Mononuclear cell (primary cell): ENCODE data around the gene ANO6. TPM values are rescaled to one million over a fixed set of nuclear protein-coding genes. Genes with fewer than 3 reads are reported as not detected.

Experiments
- H3K27me3 ChIP-seq: 2 replicates; pipeline ENCODE4 v1.6.0; 2011; ENCODE audit warnings: low read length, control low read depth; ENCODE audit not compliant: insufficient read depth
- H3K4me1 ChIP-seq: 2 replicates; pipeline ENCODE4 v1.5.1; 2011; ENCODE audit warnings: mild to moderate bottlenecking, low read length, control low read depth; ENCODE audit not compliant: insufficient read depth
- H3K4me3 ChIP-seq: 2 replicates; pipeline ENCODE4 v1.5.1; 2011; ENCODE audit warnings: mild to moderate bottlenecking, low read length, moderate library complexity
- H3K9me3 ChIP-seq: 2 replicates; pipeline ENCODE4 v1.5.1; 2011; ENCODE audit warnings: low read depth, mild to moderate bottlenecking, control low read depth, low read length
- total RNA-seq: library from RNA; depleted of rRNA; stranded (reverse); fragments of >200 nt; gene quantifications from one replicate; pipeline ENCODE4 v1.2.3, GENCODE V29; 2012

The ANO6 gene
- total RNA-seq, 1 donor, result 44.4 TPM

- H3K9me3 ChIP-seq, result no peaks in the 10 kb centered on the region
- no peaks in the 10 kb centered on the region for H3K27me3 ChIP-seq
- H3K4me1 ChIP-seq, result peaks cover 13% of the 10 kb centered on the region
- no peak overlapping the region for H3K4me3 ChIP-seq
Observed at GRCh38 chr12:45270951-45271350, 55.1 kb downstream of the ANO6 start.

DNA sequence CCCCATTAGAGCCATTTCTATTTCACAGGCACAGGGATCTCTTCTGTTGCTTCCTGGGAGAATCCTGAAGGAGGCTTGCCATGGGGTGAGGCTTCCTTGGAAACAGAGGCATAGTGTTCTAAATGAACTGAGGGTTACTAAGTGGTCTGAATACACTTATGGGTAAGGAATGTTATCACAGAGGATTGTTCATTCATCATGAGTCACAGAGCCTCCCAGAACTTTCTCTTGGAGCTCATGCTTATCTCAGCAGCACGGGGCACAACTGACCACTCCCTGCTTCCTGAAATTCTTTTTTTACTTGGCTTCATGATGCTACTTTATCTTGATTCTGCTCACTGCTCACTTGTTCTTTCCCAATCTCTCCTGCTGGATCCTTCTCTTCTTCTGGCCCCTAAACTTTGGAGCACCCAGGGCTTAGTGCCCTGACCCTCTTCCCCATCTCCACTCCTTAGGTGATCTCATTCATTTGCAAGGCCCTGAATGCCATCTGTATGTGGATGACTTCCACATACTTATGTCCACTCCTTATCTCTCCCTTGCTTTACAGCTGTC lies 57.9 kb downstream of the ANO6 start:
- H3K4me1 ChIP-seq, result peaks cover 5% of the 10 kb centered on the region
- no peaks in the 10 kb centered on the region for H3K27me3 ChIP-seq
- no peaks in the 10 kb centered on the region for H3K9me3 ChIP-seq
- no peak overlapping the region for H3K4me3 ChIP-seq

GRCh38 chr12:45276154-45276755 lies 60.4 kb downstream of the ANO6 start:
- Histone ChIP-seq H3K4me1 (no peaks in the 10 kb centered on the region), H3K4me3 (no peak overlapping the region), H3K27me3 (no peaks in the 10 kb centered on the region), H3K9me3 (no peaks in the 10 kb centered on the region)

DNA sequence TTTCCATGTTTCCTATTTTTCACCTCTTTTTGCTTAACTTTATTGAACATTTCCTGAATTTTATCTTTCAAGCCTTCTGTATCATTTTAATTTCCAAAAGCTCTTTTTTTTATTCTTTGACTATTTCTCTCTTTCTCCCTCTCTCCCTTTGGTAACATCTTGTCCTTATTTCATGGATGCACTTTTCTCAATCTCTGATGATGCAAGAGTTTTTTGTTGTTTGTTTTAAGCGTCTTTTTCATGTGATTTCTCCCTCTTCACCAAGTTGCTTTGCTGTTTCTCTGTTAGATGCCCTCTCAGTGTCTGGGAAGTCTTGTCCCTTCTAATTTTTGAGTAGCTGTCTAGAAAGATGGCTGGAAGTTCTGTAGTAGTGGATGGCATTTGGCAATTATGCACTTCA lies 62.6 kb downstream of the ANO6 start:
- Histone ChIP-seq H3K9me3 (no peaks in the 10 kb centered on the region), H3K27me3 (no peaks in the 10 kb centered on the region), H3K4me1 (no peaks in the 10 kb centered on the region), H3K4me3 (no peak overlapping the region)

DNA sequence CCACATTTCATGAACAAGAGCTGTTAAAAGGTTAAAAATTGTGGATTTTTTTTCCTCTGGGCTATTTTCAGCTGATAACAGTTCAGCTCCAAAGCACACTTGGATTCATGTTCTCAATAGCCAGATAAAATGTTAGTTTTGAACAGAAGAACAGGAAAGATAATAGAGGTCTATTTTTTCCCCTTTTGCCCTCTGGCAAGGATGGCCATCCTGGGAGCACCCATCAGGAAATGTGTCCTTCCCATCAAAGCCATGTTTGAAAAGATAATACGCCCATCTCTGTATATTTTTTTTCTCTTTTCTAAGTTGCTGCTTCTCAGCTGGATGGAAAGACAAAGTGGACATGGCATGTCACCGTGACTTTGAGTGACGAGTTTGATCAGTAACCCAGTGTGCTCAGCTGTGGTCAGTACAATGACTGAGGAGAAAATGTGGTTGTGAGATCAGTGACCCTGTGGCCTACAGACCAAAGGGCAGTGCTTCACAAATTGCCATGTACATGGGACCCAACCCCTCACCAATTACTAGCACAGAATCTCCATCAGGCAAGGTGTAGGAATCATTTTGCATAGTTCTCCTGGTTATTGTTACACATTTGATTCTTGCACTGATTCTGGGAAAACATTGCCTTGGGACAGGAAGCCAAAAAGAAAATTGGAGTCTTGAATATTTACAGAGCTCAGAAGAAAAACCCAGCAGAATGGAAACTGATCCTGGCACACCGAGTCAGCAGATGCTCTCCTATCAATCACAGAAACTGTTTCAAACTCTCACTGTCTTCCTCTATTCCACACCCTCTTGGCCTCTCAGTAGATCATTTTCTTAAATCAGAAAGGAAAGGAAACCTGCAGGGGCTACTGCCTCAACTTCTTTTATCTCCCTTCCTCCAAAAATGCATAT lies 64.3 kb downstream of the ANO6 start:
- no peaks in the 10 kb centered on the region for H3K27me3 ChIP-seq
- no peak overlapping the region for H3K4me3 ChIP-seq
- no peaks in the 10 kb centered on the region for H3K4me1 ChIP-seq
- no peaks in the 10 kb centered on the region for H3K9me3 ChIP-seq

- H3K4me1 ChIP-seq, result no peaks in the 10 kb centered on the region
- no peaks in the 10 kb centered on the region for H3K27me3 ChIP-seq
- H3K9me3 ChIP-seq, result no peaks in the 10 kb centered on the region
- H3K4me3 ChIP-seq, result no peak overlapping the region
Observed at GRCh38 chr12:45281994-45282393, 66.1 kb downstream of the ANO6 start.

GRCh38 chr12:45282411-45282810 lies 66.5 kb downstream of the ANO6 start:
- H3K9me3 ChIP-seq, result no peaks in the 10 kb centered on the region
- H3K4me1 ChIP-seq, result no peaks in the 10 kb centered on the region
- no peaks in the 10 kb centered on the region for H3K27me3 ChIP-seq
- H3K4me3 ChIP-seq, result no peak overlapping the region

- Histone ChIP-seq H3K4me1 (no peaks in the 10 kb centered on the region), H3K27me3 (no peaks in the 10 kb centered on the region), H3K9me3 (no peaks in the 10 kb centered on the region), H3K4me3 (no peak overlapping the region)
Observed at GRCh38 chr12:45284096-45284901, 68.4 kb downstream of the ANO6 start.

DNA sequence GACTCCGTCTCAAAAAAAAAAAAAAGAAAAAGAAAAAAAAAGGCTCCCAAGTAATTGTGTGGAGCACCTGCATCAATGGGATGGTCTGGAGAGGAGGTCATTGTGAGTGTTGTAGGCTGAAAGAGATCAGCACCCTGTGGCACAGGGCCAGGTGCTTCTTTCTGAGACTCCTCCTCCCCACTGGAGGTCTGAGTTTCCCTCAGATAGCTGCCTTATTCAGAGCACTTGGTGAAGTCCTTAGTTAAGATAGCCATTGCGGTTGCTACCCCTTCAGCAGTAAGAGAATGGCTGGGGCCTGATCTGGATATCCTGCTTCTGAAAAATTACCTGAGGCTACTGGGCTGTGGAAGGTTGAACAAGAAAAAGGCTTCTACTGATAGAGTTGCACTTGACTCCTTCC lies 69.8 kb downstream of the ANO6 start:
- H3K4me3 ChIP-seq, result no peak overlapping the region
- no peaks in the 10 kb centered on the region for H3K27me3 ChIP-seq
- no peaks in the 10 kb centered on the region for H3K4me1 ChIP-seq
- H3K9me3 ChIP-seq, result no peaks in the 10 kb centered on the region

GRCh38 chr12:45286621-45287020 lies 70.7 kb downstream of the ANO6 start:
- Histone ChIP-seq H3K27me3 (no peaks in the 10 kb centered on the region), H3K9me3 (no peaks in the 10 kb centered on the region), H3K4me1 (no peaks in the 10 kb centered on the region), H3K4me3 (no peak overlapping the region)

DNA sequence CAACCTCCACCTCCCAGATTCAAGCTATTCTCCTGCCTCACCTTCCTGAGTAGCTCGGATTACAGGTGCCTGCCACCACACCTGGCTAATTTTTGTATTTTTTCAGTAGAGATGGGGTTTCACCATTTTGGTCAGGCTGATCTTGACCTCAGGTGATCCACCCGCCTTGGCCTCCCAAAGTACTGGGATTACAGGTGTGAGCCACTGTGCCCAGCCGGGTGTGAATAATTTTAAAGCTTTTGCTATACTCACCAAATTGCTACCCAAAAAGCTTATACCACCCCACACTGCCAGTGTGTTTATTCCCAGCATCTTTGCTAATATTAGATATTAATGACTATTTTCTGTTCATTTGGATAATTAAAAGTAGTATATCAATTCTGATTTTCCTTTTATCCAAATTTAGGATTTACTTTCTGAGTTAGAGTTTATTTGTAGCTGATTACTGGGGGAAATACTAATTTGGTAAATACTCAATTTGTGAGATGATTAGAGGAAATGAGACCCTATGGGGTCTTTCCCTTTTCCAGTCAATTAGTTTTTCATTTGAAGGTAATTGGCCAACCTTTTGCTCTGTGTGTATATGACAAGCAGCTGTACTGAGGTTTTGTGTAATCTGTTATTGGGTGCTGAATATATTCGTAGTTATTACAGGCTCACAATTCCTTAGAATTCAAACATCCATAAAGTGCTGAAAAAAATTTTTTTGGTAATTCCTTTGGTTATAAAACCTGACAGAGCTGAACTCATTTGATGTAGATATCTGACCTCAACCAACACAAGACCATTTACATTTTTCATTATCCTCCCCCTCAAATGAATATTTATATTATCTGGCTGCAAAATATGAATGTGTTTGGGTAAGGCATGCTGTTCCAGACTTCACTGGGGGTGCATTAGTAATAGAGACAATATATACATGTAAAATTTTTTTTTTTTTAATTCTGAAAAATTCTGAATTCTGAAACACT lies 73.6 kb downstream of the ANO6 start:
- Histone ChIP-seq H3K4me3 (no peak overlapping the region), H3K4me1 (no peaks in the 10 kb centered on the region), H3K9me3 (no peaks in the 10 kb centered on the region), H3K27me3 (no peaks in the 10 kb centered on the region)

DNA sequence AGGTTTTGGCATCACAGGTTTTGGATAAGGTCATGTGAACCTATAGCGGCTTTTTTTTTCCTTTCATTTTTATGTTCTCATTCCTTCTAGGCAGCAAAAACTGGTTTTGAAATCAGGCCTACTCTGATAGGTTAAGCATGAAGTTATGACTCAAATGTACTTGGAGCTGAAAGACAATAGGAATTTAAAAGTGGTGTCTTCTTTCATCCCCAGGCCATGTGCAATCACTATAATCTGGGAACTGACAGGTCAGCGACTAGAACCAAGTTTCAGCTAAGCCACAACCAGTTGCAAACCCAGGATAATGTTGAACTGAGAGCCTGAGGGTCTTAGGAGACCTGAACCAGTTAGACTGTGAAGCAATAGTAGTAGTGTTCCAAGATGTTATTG lies 74.3 kb downstream of the ANO6 start:
- H3K4me3 ChIP-seq, result no peak overlapping the region

DNA sequence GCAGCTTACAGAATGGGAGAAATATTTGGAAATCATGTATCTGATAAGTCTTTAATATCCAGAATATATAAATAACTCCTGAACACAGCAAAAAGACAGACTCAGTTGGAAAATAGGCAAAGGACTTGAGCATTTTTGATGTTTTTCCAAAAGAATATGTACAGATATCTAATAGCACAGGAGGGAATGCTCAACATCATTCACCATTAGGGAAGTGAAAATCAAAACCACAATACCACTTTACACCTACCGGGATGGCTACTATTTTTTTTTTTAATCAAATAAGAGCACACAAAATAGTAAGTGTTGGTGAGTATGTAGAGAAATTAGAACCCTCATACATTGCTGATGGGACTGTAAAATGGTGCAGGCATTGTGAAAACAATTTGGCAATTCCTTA lies 75.6 kb downstream of the ANO6 start:
- no peak overlapping the region for H3K4me3 ChIP-seq
- no peaks in the 10 kb centered on the region for H3K9me3 ChIP-seq
- no peaks in the 10 kb centered on the region for H3K4me1 ChIP-seq
- H3K27me3 ChIP-seq, result no peaks in the 10 kb centered on the region

More for the DNA sequence above, 74.3 kb downstream of the ANO6 start:
- Histone ChIP-seq H3K27me3 (no peaks in the 10 kb centered on the region), H3K4me1 (no peaks in the 10 kb centered on the region), H3K9me3 (no peaks in the 10 kb centered on the region)

DNA sequence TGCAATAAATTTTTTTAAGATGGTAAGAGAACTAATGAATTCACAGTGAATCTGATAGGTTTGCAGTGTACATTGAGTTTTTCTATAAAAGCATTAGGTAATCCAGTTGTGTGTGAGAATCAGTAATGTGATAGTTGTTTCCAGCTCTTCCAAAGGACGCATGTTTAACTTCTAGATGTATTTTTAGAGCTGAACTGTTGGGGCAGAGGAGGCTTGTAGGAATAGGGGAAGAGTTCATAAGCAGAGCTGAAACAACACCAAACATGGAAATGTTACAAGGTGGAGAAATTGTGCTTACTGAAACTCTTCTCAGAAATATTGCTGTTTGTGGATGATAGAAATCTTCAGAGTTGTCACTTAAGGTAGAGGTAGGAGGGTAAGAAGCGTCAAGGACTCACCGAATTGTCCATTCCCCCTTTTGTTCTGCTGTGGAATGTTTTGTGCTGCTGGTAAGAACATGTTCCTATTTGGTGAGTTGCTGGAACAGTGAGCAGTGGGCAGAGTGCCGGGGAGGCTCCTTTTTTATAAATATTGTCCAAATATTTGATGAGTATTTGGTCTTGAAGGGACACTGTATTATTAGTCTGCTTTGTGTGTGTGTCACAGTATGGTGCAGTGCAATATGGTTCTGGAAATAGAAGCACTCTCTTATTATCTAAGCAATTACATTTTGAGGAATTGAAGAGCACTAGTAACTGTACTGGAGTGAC lies 76.7 kb downstream of the ANO6 start:
- no peaks in the 10 kb centered on the region for H3K9me3 ChIP-seq
- H3K27me3 ChIP-seq, result no peaks in the 10 kb centered on the region
- no peak overlapping the region for H3K4me3 ChIP-seq
- H3K4me1 ChIP-seq, result no peaks in the 10 kb centered on the region
